VCaP (cell line): Measurements from ENCODE around the gene PADI2.

Experiments used
- H3K27ac ChIP-seq: fragments of 450-650 bp; 2 replicates; pipeline ENCODE4 v1.5.1; 2017
- CTCF ChIP-seq: fragments of 450-650 bp; conservative IDR thresholded peaks from 2 replicates; pipeline ENCODE4 v1.5.1; 2017; ENCODE audit warnings: mild to moderate bottlenecking, moderate library complexity

The PADI2 gene

DNA sequence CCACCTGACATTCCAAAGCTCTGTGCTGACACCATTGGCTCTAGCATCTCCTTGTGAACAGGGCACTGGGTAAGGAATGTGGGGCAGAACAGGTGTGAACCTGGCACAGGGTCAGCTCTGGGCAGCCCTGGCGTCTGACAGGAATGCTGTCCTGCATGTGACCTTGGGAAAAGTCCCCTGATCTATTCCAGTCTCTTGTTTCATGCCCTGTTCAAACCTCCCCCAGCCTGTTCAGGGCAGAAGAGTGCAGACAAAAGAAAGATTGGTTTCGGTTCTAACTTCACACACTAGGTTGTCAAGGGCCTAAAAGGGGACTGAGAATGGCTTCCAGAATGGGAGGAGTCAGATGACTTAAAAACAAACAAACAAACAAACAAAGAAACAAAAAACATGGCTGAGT lies 37.8 kb downstream of the PADI2 start:
- no peak overlapping the region for H3K27ac ChIP-seq
- TF ChIP-seq CTCF: no peak

DNA sequence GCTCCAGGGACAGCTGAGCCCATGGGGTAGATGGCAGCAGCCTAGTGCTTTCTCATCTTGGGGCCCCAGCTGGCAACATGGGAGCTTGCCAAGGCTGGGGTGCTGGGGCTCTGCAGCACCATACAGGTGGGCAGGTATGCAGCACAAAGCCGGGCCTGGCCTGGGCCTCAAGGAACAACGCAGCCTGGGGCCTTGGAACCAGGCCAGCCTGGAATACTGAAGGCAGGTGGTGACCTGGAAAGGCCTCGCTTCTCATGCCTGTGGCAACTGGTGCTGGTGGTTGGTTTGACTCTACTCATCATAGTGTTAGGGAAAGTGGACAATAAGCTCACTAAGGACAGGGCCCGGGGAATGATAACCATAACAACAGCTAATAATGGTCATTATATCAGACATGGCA lies 38.4 kb downstream of the PADI2 start:
- TF ChIP-seq CTCF: no peak
- H3K27ac ChIP-seq: no peak overlapping the region

DNA sequence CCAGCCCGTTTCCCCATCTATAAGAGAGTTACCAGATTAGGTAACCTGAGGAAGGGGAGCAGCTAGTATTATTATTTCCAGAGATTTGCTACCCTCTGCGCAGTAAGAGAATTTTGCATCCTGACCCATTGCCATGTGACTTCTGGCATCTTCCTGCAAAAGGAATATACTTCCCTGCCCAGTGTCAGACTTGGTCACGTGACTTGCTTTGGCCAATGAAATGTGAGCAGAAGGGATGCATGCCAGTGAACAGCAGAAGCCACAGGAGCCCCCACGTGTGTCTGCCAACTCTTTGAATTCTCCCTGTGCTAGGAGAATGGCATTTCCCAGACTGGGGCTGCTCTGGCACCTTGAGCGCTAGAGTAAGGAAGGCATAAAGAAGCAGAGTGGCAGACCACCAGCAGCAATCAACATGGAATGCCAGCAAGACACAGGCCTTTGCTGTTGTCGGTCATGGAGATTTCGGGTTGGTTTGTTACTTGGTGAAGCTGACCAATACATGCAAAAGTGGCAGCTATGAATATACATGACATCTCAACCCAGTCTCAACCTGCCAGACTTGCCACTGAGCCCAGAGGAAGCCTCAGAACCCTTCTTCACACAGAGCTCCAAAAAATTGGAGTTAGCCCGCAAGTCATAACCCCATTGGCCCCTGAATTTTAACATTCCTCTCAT lies 39.0 kb downstream of the PADI2 start:
- TF ChIP-seq CTCF: no peak
- H3K27ac ChIP-seq: no peak overlapping the region

- H3K27ac ChIP-seq: no peak overlapping the region
- no peak for TF ChIP-seq CTCF
Measured at GRCh38 chr1:17078991-17079868, 40.0 kb downstream of the PADI2 start.

DNA sequence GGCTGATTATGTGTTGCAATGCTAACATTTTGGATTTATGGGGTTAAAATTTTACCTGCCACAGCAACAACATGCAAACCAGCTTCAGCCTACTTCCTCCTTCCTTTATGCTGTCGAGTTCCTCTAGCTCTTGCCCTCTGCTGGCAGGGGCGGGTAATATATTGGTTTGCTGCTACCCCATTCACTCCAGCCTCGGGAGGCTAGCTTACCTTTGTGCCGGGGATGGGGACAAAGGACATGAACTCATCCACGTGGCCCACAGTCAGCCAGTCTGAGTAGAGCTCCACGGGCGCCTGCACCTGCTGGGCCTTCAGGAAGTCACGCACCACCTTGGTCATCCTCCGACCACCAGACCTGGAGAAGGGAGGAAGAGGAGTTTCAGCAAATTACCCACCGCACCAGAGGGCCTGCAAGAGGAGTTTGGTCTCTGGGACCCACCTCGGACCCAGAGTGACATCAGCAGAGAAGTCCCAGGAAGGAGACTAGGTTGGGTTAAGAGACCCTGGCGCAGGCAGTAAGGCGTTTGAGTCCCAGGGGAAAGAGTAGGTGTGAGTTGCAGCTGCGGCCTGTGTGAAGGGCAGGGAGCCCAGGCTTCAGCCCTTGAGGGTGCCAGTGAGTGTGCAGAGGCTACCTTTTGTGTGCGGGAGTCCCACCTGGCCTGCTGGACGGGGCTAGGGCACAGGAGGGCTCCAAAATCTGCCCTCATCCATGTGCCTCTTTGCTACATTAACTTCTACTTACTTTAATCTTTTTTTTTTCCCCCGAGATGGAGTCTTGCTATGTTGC lies 43.6 kb downstream of the PADI2 start:
- no peak overlapping the region for H3K27ac ChIP-seq
- peak; percentile 63 for TF ChIP-seq CTCF

DNA sequence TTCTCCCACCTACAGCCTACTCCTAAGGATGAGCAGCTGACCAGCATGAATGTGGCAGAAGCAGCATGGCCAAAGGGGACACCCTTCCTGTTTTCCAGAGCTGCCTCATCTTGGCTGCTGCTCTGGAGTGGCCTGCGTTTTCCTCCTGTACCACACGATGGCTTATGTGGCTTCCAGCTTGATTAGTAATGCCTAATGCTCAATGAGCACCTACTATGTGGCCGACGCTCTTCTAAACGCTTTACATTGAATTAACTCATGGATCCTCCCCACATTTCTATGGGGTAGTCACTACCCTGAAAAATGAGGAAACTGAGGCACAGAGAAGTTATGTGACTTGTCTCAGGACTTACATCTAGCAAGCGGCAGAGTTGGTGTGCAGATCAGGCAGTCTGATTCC lies 47.5 kb downstream of the PADI2 start:
- H3K27ac ChIP-seq: no peak overlapping the region
- no peak for TF ChIP-seq CTCF

DNA sequence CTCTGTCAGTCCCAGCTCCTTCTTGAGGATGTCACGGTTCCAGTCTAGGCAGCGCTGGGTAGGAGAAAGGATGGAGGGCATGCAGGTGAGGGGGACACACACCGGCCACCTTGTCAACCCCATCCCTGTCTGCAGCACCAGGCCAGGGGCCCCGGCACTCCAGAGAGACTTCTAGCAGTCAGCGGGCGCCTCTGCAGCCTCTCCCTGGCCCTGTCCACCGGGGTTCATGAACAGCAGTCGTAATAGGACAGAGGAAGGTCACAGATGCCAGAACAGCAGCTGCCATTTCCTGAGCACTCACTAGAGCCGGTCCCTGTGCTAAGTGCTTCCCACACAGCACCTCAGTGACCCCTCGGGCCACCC lies 49.1 kb downstream of the PADI2 start:
- H3K27ac ChIP-seq: no peak overlapping the region
- TF ChIP-seq CTCF: no peak
